Endothelial cell of umbilical vein (primary cell): ENCODE results near the gene IGSF6.

Experiments
- CTCF ChIP-seq, 2 donors: IDR thresholded peaks; 1 replicate in 1 of 2; 2 replicates in 1 of 2; pipeline ENCODE4 v1.5.1; 2011; ENCODE audit warnings: low read length in 2 of 2, mild to moderate bottlenecking in 2 of 2, moderate library complexity in 2 of 2, control low read depth in 1 of 2, inconsistent platforms in 1 of 2, low read depth in 1 of 2; ENCODE audit not compliant: insufficient read depth in 1 of 2; ENCODE audit errors: extremely low read depth in 1 of 2
- FOS ChIP-seq: IDR thresholded peaks from 2 replicates; pipeline ENCODE4 v1.6.1; 2011; ENCODE audit warnings: mild to moderate bottlenecking, low read length, moderate library complexity, borderline replicate concordance; ENCODE audit not compliant: insufficient read depth
- JUN ChIP-seq: IDR thresholded peaks from 2 replicates; pipeline ENCODE4 v1.6.1; 2011; ENCODE audit warnings: borderline replicate concordance, low read depth; ENCODE audit not compliant: insufficient read length, insufficient read depth
- MAX ChIP-seq: IDR thresholded peaks from 2 replicates; pipeline ENCODE4 v1.6.1; 2011; ENCODE audit not compliant: insufficient read depth, insufficient read length
- MYC ChIP-seq: IDR thresholded peaks from one replicate; pipeline ENCODE4 v1.6.1; 2011; ENCODE audit warnings: mild to moderate bottlenecking, low read depth, low read length
- POLR2A ChIP-seq: IDR thresholded peaks from 2 replicates; pipeline ENCODE4 v1.6.1; 2012; ENCODE audit warnings: low read depth, mild to moderate bottlenecking, control low read depth, low read length

GRCh38 chr16:21619765-21620425, 32.5 kb downstream of the IGSF6 start:
- TF ChIP-seq POLR2A (no peak), CTCF (IDR thresholded peaks at IDR 0.05; ENCODE audit: extremely low read depth in 1 of 2, insufficient read depth in 1 of 2, low read depth in 1 of 2, low read length in 2 of 2) (no peak), MYC (no peak), FOS (no peak), JUN (no peak), MAX (no peak)
